Psoas muscle (tissue), 8 donors: ENCODE measurements around the gene ADAMTS8. TPM values are rescaled to one million over a fixed set of nuclear protein-coding genes. Genes with fewer than 3 reads are reported as not detected.
A peak's percentile ranks its signal among the peaks of the same experiment; 100 is the strongest.

Experiments
- ATAC-seq, 4 donors: fragments of 200-7000 bp; cut with Tn5 transposase; one replicate each; pipeline ENCODE4 v1.9.1; 2020; ENCODE audit warnings: moderate library complexity in 3 of 4, mild to moderate bottlenecking in 2 of 4
- DNase-seq, 2 donors: peaks; one replicate each; pipeline ENCODE4 v3.0.0-alpha.2; 2020
- H3K27ac ChIP-seq: fragments of 200-600 bp; one replicate; pipeline ENCODE4 v1.8.0; 2022
- H3K27me3 ChIP-seq, 3 donors: fragments of 200-600 bp in 1 of 3; one replicate each; pipeline versions ENCODE4 v1.6.1 to v1.8.0; 2013 to 2022; ENCODE audit warnings: low read length in 2 of 3, mild to moderate bottlenecking in 2 of 3, moderate library complexity in 1 of 3; ENCODE audit not compliant: insufficient read depth in 3 of 3
- H3K36me3 ChIP-seq, 2 donors: fragments of 200-600 bp in 1 of 2; one replicate each; pipeline versions ENCODE4 v1.6.1 to v1.8.0; 2013 to 2022; ENCODE audit warnings: low read depth in 1 of 2, mild to moderate bottlenecking in 1 of 2, moderate library complexity in 1 of 2; ENCODE audit not compliant: insufficient read depth in 1 of 2
- H3K4me1 ChIP-seq: fragments of 200-600 bp; one replicate; pipeline ENCODE4 v1.8.0; 2022
- H3K4me3 ChIP-seq: fragments of 200-600 bp; one replicate; pipeline ENCODE4 v1.8.0; 2022; ENCODE audit warnings: mild to moderate bottlenecking
- H3K9me3 ChIP-seq: fragments of 200-600 bp; one replicate; pipeline ENCODE4 v1.8.0; 2022
- WGBS, 3 donors: extraction: QIAGEN DNeasy Blood & Tissue Kit; methylation state at CpG; one replicate each; pipeline versions ENCODE4 v1.1.6 to v1.1.7; 2013; 5-methylcytosine and 5-hydroxymethylcytosine counted together
- intact Hi-C, 2 donors: fragments of 100-400 bp; cut with DNase I; formaldehyde crosslinking; loops; one replicate each; pipeline versions ENCODE4 v1.11.0 to v1.14.2; 2022
- polyA plus RNA-seq, 3 donors: library from polyadenylated mRNA; stranded (reverse); fragments of 200-250 nt; gene quantifications; one replicate each; pipeline ENCODE4 v1.2.3, GENCODE V29; 2013
- total RNA-seq, 4 donors: library from RNA; stranded (reverse); fragmentation: NEBNext Ultra II Directional in 2 of 4; extraction: Animal tissue kit (Norgen Biotek cat#: 25700) in 2 of 4; gene quantifications; one replicate each; pipeline versions ENCODE4 v1.2.1 to v1.2.4, GENCODE V29; 2021 to 2023
- TF ChIP-seq, protein P1 (sequence below): fragments of 200-600 bp; IDR thresholded peaks from one replicate; pipeline ENCODE4 v1.8.0; 2022; ENCODE audit warnings: antibody characterized with exemption
- donor health status: healthy with polysubstance abuse.
- donor health status: DM: no; HTN: no; CAD: no; lungs with moderate emphysema.
- donor health status: Bipolar disorder and iron deficiency.
- donor health status: healthy.
- donor health status: DM: yes; HTN: yes; CAD: no.
- donor health status: DM: no; HTN: no; CAD: no.
- donor health status: DM: no; HTN: no; CAD: no.
- donor health status: DM: yes; HTN: yes; CAD: no.

ADAMTS8 gene
- total and polyA plus RNA-seq, 7 donors: 0.12 to 1.2 (median 0.32) TPM; not detected in 1

DNA sequence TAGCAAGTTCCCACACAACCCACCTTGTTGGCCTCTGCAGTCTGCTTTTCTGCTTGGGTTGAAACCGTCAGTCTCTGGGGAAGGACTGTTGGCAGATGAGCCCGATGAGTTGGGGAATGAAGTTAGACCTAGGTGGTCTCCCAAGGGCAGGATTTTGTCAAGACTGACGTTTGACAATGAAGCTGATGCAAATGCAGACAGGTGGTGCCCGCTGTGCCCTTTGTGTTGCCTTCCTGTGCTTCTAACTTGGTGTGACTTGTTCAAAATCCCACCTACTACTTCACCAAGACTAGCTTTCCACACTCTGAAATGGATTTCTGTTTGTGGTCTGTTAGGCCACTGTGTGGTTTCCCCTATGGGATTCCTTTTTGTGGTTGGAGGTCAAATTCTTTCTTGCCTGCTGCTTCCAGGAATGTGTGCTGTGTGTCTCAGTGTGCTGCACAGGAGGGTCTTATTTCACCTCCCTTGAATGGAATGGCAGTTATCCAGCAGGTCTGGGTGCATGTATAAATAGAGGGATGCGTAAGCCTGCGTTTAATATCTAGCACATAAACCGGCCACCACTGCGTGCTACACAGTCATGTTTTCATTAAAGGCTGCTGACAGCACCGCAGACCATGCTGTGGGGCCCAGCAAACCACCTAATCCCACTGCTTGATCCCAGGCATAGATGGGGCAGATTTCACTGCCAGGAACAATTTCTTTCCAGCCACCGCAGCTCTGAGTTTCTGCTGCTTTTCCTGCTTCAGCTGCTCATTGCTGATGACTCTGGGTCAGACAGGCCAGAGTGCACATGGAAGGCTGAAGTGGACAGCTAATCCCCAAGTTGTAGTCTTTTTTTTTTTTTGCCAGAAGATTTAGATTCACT is 44.8 kb downstream of the ADAMTS8 start:
- TF ChIP-seq, protein P1, sequence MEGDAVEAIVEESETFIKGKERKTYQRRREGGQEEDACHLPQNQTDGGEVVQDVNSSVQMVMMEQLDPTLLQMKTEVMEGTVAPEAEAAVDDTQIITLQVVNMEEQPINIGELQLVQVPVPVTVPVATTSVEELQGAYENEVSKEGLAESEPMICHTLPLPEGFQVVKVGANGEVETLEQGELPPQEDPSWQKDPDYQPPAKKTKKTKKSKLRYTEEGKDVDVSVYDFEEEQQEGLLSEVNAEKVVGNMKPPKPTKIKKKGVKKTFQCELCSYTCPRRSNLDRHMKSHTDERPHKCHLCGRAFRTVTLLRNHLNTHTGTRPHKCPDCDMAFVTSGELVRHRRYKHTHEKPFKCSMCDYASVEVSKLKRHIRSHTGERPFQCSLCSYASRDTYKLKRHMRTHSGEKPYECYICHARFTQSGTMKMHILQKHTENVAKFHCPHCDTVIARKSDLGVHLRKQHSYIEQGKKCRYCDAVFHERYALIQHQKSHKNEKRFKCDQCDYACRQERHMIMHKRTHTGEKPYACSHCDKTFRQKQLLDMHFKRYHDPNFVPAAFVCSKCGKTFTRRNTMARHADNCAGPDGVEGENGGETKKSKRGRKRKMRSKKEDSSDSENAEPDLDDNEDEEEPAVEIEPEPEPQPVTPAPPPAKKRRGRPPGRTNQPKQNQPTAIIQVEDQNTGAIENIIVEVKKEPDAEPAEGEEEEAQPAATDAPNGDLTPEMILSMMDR: no peak
- Histone ChIP-seq H3K27ac (peak overlapping the region; percentile 84), H3K4me1 (peaks cover 23% of the 10 kb centered on the region), H3K36me3 (no peaks in the 10 kb centered on the region), H3K4me3 (no peak overlapping the region), H3K27me3 (no peaks in the 10 kb centered on the region), H3K9me3 (no peaks in the 10 kb centered on the region)
- intact Hi-C loops: loop anchor here in 1 of 2 donors (5.0 kb wide), 1 partner anchor 71 kb away; the partner anchor contains the start of gene ZBTB44
- peak; percentile 95 to 98 (median 96) for ATAC-seq
- DNase-seq: peak; percentile 46 to 84
- 22 to 29% (median 28%) methylated on average over 10 of the region's 10 CpGs for WGBS, 3 donors

GRCh38 chr11:130381317-130381716 is 47.1 kb downstream of the ADAMTS8 start:
- DNase-seq (no peak), ATAC-seq (no peak)
- Histone ChIP-seq H3K4me1 (peaks cover 23% of the 10 kb centered on the region), H3K36me3 (no peaks in the 10 kb centered on the region), H3K4me3 (no peak overlapping the region), H3K27ac (no peak overlapping the region), H3K27me3 (no peaks in the 10 kb centered on the region), H3K9me3 (no peaks in the 10 kb centered on the region)
- intact Hi-C loops: loop anchor here in 1 of 2 donors (5.0 kb wide), 1 partner anchor 69 kb away; the partner anchor contains the start of gene ZBTB44
- 30 to 49% (median 37%) methylated on average over 7 of the region's 7 CpGs for WGBS, 3 donors
- TF ChIP-seq, protein P1: no peak

GRCh38 chr11:130380778-130381177 is 47.6 kb downstream of the ADAMTS8 start:
- no peak overlapping the region for H3K4me3 ChIP-seq
- intact Hi-C loops: loop anchor here in 1 of 2 donors (5.0 kb wide), 1 partner anchor 68 kb away; the partner anchor contains the start of gene ZBTB44
- ATAC-seq: no peak

DNA sequence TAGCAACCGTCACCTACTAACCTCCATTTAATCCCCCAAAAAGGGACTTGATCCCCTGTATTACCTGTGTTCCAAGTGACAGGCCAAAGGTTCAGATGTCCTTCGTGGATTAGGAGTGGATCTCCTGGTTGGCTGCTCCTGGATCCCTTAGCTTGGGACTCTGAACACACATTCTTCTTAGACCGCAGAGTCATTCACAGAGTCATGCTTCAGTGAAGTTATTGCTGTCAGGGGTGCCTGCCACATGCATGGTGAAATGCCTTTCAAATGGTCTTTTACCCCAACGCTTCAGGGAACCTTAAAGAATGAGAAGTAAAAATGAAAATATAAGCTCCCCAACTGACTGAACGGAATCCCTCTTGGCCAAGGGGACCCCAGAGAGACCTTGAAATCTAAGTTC is 49.1 kb downstream of the ADAMTS8 start:
- WGBS, 3 donors: 93 to 96% (median 96%) methylated on average over 5 of the region's 5 CpGs
- Histone ChIP-seq H3K4me3 (no peak overlapping the region), H3K9me3 (no peaks in the 10 kb centered on the region), H3K27me3 (no peaks in the 10 kb centered on the region), H3K4me1 (peaks cover 16% of the 10 kb centered on the region), H3K36me3 (no peaks in the 10 kb centered on the region), H3K27ac (no peak overlapping the region)
- TF ChIP-seq, protein P1: no peak
- ATAC-seq (no peak), DNase-seq (no peak)
- intact Hi-C loops: loop anchor here in 1 of 2 donors (10.0 kb wide), 1 partner anchor 164 kb away; no protein-coding TSS in a partner anchor

More at GRCh38 chr11:130380778-130381177, 47.6 kb downstream of the ADAMTS8 start:
- TF ChIP-seq, protein P1: no peak
- Histone ChIP-seq H3K27ac (no peak overlapping the region), H3K36me3 (no peaks in the 10 kb centered on the region), H3K27me3 (no peaks in the 10 kb centered on the region), H3K9me3 (no peaks in the 10 kb centered on the region), H3K4me1 (peaks cover 23% of the 10 kb centered on the region)
- DNase-seq: no peak
- 91 to 99% (median 92%) methylated on average over 5 of the region's 5 CpGs for WGBS, 3 donors
